HG03095 (cell line): Measurements from ENCODE around the gene MROH8.
"Not testable (repeated sequence)": the region's sequence is repeated elsewhere in the genome, so short reads cannot be mapped to it uniquely, and the experiment has no call there.

ENCODE experiments used
- ATAC-seq: cut with Tn5 transposase; IDR thresholded peaks from one replicate; pipeline ENCODE4 v1.9.1; 2021; ENCODE audit warnings: moderate library complexity; ENCODE audit not compliant: unreplicated experiment

Gene MROH8

DNA sequence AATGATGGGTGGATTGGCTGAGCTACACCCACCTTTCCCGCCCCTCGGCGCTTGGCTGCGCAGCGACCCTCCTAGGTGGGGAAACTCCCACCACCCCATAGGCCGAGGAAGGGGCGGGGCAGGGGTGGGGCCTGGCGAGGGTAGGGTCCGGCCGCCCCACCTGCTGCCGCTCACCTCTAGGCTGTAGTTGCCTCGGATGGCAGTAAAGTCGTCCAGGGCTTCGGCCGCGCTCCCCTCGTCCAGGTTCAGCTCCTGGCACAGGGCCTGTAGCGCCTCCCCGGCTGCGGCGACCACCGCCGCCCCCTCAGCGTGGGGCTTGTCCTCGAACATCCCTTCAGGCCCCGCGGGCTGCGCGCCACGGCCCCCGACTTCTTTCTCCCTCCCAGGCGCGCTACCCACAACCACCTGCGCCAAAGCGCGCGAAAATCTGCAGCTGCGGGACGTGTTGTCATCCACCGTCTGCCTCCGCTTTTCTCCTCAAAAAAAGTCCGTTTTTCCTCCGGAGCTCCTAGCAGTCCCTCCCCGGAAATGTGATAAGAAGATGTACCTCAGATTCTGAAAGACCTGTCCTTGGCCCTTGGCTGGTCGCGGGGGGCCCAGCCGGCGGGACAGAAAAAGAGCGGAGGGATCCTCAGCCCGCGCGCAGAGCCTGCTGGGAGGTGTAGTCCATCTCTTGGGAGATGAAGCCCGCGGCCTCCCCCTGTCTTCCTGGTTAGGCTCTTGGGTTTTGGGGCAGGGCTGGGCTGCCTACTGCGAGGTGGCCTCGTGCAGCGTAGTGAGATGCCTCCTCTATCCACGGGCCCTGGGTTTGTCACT is 83.5 kb downstream of the MROH8 start, which contains the start of gene RBL1:
TSS of gene RBL1 (minus strand) at position 399 of the 816 bp plus-strand sequence. CDS start at position 330, 69 bp downstream.
- peak; percentile 73 for ATAC-seq

DNA sequence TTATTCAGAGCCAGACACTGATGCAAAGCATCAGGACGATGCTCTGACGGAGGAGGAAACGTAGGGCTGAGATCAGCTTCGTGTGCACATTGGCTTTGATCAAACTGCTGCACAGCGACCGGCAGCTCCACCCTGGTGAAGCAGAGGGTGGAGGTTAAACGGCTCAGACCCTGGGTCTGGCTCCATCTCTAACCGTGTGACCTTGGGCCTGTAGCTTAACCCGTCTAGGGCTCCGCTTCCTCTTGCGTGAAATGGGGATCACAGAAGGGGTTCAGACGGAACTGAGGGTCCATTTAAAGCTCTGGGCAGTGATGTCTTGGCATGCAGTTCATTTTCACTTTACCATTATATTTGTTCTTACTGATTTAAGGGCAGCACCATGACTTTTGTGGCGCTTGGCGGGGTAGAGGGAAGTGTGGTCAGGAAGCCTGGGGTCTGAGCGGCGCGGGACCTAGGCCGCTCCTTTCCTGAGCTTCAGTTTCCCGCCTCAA is 84.2 kb downstream of the MROH8 start:
- ATAC-seq, result peak; percentile 17

DNA sequence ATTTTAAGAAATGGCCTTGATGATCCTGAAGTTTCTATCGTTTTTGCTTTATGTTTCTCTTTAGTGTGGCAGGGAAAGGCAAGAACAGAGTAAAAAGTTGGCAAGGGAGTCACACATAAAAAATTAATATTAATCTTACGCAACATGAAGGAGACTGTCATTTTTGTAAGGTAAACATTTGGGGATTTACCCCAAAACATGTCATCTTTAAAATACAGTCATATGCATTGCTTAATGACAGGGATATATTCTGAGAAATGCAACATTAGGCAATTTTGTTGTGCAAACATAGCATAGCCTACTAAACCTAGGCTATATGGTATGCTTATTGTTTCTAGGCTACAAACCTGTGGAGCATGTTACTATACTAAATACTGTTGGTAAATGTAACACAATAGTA is 88.9 kb downstream of the MROH8 start:
- ATAC-seq, result no peak

DNA sequence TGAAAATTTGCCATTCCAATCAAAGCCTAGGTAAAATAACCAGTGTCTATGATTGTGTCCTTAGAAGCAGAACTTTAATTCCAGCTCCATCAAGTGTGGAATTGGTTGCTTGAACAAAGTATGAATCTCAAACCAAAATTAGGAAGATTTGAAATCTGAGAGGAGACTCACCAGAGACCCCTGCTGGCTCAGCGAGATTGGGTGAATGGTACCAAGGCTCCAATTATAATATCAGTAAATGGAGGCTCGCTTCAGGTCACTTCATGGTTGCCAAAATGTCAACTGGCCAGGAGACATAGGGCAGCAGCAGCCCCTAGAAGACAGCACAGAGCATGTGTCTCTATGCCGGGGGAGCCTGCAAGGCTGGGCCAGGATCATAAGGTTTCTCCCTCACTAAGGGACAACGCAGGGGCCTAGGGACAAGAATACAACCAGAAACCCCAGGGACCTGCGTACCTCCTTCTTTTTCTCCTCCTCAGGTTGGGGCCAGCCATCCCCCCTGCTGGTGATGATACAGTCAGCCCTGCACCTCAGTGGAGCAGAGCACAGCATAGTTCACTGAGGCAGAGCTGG is 97.5 kb downstream of the MROH8 start:
- ATAC-seq, result no peak

DNA sequence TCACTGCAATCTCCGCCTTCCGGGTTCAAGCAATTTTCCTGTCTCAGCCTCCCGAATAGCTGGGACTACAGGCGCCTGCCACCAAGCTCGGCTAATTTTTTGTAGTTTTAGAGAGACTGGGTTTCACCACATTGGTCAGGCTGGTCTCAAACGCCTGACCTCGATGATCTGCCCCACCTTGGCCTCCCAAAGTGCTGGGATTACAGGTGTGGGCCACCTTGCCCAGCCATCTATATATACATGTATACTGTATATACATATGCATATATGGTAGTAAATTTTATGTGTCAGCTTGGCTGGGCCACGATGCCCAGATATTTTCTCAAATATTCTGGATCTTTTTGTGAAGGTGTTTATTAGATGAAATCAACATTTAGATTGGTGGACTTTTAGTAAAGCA is 102.3 kb downstream of the MROH8 start:
- no peak for ATAC-seq

DNA sequence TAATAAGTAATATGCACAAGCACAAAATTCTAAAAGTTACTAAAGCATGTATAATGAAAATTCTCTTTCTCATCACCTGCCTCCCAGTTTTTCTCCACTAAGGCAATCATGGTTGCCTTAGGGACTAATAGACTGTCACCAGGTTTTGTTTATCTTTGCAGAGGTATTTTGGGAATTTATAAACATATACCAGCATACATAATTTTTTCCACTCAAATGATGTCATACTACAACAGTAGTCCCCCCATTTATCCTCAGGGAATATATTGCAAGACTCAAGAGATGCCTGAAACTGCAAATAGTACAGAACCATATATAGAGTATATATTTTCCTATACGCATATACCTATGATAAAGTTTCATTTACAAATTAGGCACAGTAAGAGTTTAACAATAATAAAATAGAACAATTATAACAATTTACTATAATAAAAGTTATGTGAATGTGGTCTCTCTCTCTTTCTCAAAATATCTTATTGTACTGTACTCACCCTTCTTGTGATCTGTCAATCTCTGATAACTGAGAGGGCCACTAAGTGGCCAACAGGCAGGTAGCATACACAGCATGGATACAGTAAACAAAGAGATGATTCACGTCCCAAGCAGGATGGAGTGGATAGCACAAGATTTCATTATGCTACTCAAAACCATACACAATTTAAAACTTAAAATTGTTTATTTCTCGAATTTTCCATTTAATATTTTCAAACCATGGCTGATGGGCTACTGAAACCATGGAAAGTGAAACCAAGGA is 103.2 kb downstream of the MROH8 start:
- no peak for ATAC-seq

DNA sequence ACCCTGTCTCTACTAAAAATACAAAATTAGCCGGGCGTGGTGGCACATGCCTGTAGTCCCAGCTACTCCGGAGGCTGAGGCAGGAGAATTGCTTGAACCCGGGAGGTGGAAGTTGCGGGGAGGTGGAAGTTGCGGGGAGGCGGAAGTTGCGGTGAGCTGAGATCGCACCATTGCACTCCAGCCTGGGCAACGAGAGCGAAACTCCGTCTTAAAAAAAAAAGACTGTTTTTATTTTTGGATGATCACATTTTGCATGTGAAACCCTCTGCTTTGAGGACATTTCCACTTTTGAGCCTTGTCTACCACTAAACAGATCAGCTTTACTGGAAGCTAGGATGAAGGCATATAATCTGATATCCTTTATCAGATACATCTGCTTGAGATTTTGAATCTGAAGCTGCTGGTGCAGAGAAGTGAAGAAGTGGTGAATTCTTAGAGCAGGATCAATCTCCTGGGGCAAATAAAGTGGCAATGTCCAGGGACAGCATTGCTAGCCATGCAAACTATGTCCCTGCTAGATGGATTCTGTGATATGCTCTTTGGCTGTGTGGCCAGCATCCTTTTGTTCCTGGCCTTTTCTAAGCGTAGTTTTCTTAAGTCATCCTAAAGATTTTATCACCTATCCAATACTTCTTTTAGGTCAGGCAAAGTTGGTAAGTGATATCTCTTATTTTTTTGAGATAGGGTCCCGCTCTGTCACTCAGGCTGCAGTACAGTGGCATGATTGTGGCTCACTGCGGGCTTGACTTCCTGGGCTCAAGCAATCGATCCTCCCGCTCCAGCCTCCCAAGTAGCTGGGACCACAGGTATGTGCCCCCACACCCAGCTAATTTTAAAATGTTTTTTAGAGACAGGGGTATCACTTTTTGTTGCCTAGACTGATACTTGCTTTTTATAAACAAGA is 106.8 kb downstream of the MROH8 start:
- ATAC-seq, result no peak

DNA sequence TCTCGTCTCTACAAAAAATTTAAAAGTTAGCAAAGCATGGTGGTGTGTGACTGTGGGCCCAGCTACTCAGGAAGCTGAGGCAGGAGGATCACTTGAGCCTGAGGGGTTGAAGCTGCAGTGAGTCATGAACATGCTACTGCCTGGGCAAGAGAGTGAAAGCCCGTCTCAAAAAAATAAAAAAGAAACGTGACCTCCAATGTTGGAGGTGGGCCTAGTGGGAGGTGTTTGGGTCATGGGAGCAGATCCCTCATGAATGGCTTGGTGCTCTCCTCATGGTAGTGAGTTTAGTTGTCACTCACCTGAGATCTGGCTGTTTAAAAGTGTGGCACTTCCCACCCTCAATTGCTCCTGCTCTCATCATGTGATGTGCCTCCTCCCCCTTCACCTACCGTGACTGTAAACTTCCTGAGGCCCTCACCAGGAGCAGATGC is 107.9 kb downstream of the MROH8 start:
- ATAC-seq, result no peak

DNA sequence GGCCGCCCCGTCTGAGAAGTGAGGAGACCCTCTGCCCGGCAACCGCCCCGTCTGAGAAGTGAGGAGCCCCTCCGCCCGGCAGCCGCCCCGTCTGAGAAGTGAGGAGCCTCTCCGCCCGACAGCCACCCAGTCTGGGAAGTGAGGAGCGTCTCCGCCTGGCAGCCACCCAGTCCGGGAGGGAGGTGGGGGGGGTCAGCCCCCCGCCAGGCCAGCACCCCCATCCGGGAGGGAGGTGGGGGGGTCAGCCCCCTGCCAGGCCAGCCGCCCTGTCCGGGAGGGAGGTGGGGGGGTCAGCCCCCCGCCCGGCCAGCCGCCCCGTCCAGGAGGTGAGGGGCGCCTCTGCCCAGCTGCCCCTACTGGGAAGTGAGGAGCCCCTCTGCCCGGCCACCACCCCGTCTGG is 109.8 kb downstream of the MROH8 start:
- not testable (repeated sequence) for ATAC-seq

DNA sequence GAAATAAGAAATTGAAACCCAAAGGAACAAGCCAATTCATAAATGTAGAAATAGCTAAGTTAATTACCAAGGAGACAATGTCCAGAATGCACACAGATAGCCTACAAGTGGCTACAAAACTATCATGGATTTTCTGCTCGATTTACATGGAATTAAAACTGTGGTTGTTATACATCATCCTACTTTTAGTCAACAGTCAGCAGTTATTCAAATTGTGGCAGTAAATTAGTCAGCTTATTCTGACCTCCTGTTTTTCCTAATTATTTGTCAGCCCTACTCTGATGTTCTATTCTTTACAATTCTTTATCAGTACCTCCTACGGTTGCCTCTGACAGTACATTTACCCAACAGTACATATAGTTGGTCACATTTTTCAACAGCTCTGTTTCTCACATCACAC is 113.2 kb downstream of the MROH8 start:
- no peak for ATAC-seq

DNA sequence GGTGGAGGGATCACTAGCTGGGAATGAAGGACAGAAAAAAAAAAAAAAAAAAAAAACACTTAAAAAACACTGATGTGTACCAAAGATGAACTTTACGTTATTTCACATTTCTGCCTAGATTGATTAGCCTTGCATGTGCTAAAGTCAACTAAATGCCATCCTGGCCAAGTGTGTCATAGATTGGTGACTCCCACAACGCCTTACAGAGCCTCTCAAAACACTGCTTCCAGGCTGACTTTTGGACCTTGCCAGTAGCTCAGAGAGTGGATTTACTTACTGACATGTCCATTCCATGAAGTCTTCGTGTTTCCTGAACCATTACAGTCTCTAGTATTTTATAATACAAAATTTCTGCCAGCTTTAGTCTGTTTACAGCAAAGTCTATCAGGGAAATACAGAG is 124.1 kb downstream of the MROH8 start:
- no peak for ATAC-seq

DNA sequence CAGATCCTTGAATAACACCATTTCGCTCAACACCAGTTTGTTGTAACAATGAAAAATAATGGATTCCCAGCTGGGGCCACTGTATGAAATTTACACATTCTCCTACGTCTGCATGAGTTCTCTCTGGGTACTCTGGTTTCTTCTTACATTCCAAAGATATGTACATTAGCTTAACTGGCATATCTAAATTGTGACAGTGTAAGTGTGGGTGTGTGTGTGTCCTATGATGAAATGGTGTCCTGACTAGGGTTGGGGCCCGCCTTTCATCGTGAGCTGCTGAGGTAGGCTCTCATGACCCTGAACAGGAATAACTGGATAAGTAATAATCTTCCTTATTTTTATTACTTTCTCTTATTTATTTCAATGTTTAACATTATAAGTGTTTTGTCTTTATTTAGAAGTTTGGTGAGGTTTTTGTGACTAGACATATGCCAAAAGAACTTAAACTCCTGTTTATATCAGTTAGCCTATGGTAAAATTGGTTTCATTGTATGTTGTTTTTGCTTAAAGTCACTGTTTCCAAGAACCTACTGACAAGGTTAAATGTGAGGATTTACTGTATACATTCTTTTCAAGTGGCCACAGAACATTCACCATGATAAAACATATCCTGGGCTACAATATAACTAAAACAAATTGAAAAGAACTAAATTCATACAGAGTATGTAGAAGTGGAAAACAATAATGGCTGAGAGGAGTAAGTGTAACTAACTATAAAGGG is 126.0 kb downstream of the MROH8 start:
- ATAC-seq, result no peak
